HPDE6-E6E7 (cell line): ENCODE measurements around the gene NAV3.

ENCODE experiments used
- DNase-seq: peaks from one replicate; pipeline ENCODE4 v3.0.0; 2011; ENCODE audit warnings: missing footprints; ENCODE audit errors: extremely low spot score

NAV3 gene

DNA sequence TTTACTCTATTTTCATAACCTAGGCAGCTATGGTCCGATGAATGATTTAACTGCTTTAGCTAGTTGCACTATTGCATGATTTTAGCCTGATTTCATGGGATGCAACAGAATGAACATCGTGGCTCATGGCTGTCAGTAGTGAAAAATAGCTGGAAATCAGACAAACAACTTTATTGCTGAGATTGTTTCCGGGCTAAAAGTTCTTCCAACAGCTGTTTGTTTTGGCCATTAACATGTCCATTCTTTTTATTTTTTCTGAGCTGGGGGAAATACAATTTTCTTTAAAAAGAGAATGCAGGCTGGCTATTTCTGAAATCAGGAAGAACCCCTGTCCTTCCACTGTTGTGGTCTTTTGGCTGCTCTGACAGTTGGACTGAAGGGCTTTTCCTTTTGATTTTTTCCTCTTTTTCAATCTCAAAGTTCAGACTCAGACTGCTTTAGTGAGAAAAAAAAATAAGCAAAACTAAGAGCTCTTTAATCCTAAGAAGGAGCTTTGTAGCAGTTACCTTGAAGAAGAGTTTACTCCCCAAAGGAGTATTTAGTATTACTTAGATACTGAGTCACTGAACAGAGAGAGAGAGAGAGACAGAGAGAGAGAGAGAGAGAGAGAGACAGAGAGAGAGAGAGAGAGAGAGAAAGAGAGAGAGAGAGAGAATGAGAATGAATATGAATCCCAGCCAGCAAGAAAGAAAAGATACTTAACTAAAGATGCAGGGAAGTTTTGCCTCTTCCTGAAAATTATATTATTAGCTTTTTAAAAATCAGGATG is at the start of gene NAV3:
Gene NAV3, plus strand, starts transcription at position 312 of the 769 bp plus-strand sequence. CDS start 568 bp downstream, outside the sequence.
- DNase-seq: no peak

- DNase-seq: no peak
These were observed 48.7 kb upstream of the NAV3 start for GRCh38 chr12:77782034-77782433.

DNA sequence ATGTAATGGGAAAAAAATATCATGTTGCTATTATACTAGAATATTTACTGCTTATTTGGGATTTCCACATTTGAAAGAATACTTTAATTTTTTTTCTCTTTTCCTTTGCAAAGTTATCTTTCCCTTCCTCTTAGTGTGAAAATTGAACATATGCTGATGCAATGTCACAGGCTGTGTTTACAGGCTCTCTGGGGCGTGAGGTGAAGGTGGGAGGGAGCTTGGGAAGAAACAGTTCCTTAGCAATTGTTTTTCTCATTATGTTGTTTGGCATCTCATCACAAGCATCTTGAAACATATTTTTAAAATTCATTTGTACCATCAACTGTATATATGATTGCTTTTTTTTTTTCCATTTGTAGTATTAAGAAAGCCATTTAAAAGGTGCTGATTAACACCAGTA is 47.9 kb upstream of the NAV3 start:
- DNase-seq: no peak

- no peak for DNase-seq
These were observed 45.5 kb upstream of the NAV3 start for GRCh38 chr12:77785211-77785610.

GRCh38 chr12:77786675-77787074 is 44.0 kb upstream of the NAV3 start:
- DNase-seq: no peak

DNA sequence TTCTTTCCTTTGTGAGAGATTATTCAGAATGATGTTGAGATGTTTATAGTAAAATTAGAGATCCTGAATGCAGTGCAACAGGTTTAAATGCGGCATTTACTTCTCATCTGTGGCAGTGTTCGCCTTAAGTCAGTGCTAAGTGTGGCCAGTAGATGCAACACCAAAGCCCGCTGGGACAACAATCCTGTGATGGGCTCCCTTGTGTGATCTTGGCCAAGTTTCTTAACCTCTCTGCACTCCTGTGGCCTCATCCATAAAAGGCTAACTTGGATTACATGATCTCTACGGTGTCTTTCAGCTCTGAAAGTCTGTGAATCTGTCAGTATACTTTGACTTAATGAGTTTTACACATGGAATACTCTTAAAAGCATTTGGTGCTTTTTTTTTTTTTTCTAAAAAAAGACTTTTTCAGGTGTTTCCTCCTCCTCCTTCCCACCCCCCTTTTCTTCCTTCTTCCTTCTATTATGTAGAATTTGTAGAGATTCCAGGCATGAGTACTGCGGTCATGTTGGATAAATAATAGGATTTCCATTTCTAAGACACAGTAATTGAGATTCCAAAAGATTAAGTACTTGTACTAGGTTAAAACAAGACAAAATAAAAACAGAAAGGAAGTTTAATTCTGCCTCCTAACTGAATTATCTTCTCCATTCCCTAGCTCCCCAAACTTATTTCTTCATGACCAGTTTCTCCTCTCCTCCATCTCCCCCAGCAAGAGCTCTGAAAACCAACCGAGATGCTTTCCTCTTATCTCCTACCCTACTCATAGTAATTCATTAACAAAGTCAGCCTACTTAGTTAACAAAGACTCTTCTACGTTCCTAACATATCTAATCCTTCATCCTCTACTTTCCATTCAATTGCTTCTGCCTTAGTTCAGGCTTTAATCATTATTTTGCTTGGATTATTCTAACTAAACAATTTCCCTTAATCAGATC is 42.2 kb upstream of the NAV3 start:
- no peak for DNase-seq

GRCh38 chr12:77795699-77796098 is 35.0 kb upstream of the NAV3 start:
- no peak for DNase-seq

DNA sequence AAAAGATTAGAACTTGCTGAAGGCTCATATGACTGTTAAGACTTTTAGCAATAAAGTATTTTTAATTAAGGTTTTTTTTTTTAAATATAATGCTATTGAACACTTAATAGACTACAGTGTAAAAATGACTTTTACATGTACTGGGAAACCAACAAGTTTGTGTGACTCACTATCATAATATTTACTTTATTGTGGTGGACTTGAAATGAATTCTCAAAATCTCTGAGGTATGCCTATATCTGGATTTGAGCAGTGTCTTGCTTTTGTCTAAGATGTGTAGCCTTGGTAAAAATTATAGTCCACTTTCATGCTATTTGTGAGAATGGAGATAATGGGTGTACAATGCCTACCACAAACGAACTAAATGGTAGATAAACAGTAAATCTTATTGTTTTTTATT is 33.9 kb upstream of the NAV3 start:
- DNase-seq: no peak

GRCh38 chr12:77800501-77800900 is 30.2 kb upstream of the NAV3 start:
- no peak for DNase-seq

DNA sequence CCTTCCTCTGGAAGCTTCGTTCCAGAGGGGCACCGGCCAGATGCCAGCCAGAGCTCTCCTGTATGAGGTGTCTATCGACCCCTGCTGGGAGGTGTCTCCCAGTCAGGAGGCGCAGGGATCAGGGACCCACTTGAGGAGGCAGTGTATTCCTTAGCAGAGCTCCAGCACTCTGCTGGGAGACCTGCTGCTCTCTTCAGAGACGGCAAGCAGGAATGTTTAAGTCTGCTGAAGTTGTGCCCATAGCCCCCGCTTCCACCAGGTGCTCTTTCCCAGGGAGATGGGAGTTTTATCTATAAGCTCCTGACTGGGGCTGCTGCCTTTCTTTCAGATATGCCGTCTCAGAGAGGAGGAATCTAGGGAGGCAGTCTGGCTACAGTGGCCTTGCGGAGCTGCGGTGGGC is 22.2 kb upstream of the NAV3 start:
- DNase-seq: no peak

DNA sequence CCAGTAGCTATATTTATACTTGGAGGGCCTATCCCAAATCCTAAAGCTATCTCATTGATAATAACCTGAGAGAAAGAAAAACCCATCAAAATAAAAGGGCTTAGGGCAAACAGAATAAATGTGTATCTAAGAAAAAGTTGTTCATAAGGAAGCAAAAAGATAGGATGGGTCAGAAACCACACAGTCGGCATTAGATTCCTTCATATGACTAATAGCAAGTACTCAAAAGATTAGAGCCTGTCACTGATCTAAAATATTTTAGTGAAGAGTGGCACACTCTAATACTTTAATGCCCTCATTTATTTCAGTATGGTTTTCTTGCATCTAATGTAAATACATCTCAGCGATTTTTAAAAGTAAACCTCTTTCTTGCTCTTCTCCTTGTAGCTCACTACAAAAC is 17.1 kb upstream of the NAV3 start:
- no peak for DNase-seq

GRCh38 chr12:77814386-77814785 is 16.3 kb upstream of the NAV3 start:
- DNase-seq: no peak

GRCh38 chr12:77816196-77816595 is 14.5 kb upstream of the NAV3 start:
- DNase-seq: no peak

- no peak for DNase-seq
These were observed 13.4 kb upstream of the NAV3 start for GRCh38 chr12:77817276-77817675.

DNA sequence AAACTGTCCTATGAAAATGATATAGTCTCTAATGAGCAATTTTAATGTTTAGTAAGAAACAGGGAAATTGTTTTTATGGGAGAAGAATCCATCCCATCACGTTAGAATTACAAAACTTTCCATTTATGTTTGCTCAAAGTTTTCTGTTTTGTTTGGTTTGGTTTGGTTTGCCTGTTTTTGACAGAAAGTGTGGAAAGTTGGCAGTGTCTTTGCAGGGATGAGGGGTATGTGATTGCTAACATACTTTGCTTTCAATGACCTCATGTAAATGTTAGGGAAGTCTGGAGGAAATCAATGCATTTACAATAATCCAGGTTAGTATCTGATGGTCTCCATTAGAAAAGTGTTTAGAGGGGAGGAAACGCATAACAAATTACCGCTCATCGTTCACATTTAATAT is 12.3 kb upstream of the NAV3 start:
- DNase-seq: no peak

DNA sequence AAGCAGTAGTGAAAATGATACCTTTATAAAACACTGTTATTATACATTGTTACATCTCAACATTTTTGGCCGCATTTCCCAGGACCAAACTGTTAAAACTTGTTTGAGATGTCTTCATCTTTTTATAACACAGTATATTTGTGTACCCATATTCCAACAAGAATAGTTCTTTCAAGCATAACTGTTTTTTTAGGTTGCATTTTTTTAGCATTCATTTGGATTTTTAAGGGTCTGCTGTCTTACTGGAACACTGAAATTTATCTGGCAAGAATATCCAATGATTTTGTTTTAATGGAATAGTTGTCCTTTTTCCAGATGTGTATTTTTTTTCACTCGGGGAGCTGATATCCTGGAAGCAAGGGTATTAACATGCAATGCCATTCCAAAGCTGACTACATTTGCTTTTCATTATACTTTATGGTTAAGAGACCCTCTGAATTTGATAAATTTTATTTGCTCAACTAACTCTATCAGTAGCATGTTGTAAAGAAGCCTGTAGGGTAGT is 8.9 kb upstream of the NAV3 start:
- no peak for DNase-seq

DNA sequence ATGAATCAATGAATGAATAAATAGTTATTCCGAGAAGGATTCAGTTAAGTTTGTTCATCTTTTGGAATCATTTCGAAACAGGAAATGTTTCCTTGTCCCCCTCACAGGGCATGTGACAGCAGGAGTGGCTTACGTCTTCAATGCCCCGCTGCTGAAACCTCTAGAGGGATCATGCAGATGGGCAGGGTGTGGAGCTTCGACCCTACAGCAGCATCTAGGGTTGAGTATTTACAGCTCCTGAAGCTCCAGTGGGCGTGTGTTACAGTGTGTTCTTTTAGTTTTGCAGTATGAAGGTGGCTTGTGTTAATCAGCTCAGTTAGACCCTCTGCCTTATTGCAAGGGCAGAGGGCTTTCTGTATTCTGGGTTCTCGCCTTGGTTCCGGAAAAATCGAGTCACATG is 2.6 kb downstream of the NAV3 start:
- DNase-seq: no peak

DNA sequence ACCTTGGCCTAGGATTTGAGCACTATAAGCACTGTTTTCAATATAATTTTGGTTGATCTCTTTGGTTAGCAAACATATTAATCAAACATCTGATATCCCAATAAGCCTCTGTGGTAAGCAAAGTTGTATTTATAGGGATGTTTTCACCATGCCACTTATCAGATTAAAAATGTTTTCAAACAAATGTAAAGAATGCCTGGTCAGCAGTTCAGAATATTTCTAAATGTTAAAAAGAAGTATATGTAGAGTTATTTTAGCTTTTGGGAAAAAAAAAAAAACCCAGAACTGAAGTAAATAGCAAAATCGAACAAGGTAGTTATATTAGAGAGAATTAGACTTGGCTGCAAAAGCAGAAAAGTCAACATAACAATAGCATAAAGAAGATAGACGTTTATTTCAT is 3.9 kb downstream of the NAV3 start:
- DNase-seq: no peak

- DNase-seq: no peak
These were observed 5.3 kb downstream of the NAV3 start for GRCh38 chr12:77835969-77836368.

GRCh38 chr12:77837876-77838291 is 7.2 kb downstream of the NAV3 start:
- no peak for DNase-seq

DNA sequence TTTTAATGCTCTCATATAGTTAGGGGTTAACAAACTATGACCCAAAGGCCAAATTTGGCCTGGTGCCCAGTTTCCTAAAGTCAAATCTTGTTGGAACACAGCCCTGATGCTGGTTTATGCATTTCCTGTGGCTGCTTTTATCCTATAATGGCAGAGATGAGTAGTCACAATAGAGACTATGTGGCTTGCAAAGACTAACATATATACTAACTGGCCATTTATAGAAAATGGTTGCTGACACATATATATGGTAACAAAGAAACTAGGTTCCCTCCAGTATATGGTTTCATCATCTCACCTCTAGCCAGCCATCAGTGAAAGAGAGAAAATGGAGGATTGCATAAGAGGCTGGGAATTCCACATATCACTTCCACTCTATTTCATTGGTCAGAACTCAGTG is 10.8 kb downstream of the NAV3 start:
- no peak for DNase-seq

DNA sequence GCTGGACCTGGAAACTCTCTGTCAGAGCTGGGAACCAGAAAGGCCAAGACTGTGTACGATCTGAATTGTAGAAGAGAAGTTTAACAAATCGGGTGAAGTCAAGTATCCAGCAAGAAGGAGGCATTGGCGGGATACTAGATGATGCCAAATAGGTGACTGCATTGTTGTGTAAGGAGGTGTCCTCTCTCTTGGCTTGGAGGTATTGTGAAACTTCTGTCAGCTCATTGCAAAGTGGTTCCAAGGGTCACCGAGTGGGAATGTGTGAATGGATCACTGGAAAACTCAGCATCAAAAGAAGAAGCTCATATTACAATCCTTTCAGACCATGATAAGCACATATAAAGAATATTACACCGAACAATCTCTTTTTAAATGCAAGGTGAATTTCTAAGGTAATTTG is 11.7 kb downstream of the NAV3 start:
- no peak for DNase-seq

DNA sequence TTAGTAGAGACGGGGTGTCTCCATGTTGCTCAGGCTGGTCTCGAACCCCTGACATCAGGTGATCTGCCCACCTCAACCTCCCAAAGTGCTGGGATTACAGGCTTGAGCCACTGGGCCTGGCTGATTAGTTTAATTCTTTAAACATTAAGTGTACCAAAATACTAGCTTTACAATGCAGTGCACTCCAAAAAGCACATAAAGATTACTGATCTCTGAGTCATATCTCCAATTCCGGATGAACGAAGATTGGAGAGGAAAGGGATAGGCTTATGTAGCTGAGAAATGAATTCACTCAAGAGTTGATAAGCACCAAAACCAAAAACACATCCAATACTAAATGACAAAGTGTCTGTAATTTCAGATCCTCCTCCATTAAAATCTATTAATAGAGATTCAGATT is 15.1 kb downstream of the NAV3 start:
- peak; percentile 10 for DNase-seq
